NCI-H345 (cell line): ENCODE results near the gene CPOX.
"Not testable (repeated sequence)": the region's sequence is repeated elsewhere in the genome, so short reads cannot be mapped to it uniquely, and the experiment has no call there.

Source experiments
- DNase-seq: peaks from one replicate; lab custom pipeline; 2025; lab: John Stamatoyannopoulos, UW

CPOX gene

DNA sequence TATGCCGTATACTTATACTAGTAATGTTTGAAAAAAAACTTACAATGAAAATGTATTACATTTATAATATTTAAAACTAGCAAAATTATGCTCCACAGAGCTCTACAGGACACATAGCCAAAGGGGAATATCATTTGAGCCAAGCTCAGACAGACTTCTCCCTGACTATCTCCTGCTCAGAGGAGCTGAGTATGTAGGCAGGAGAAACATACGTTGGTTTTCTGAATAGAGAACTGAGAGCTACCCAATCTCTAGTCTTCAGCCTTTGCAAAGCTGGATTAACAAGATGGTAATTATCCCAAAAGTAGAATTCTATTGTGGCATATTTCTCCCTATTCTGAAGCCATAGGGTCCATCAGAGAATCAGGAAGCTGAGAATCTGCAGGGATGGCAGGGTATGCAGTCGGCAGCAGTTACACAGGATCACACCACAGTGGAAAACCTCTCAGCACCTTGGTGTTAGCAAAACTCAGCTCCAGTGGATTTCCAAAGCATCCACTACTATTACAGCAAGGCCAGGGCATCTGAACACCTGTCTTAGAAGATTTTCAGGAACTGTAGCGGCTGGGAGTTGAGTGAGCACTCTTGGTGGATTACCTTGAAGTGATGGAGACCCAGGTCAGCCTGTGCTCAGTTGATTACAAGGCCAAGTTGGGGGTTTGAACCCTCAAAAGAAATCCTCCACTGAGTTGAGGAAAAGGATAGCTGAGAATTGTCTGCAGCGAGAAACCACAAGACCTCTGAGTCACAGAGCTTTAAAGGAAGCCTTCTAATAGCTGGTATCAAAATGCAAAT, 31.5 kb downstream of the CPOX start:
- DNase-seq = no peak

DNA sequence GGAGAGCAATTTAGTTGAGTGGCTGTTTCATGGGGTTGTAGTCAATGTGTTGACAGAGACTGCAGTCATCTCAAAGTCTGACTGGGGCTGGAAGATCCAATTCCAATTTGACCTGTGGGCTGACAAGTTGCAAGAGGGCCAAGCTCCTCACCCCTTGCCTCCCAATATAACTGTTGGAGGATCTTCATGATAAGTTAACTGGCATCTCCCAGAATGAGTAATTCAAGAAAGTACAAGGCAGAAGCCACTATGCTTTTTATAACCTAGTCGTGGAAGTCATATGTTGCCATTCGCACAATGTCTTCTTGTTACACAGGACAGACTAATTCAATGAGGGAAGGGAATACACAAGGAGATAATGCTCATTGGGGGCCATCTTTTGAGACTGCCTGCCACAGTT, 32.5 kb downstream of the CPOX start:
- DNase-seq = no peak

DNA sequence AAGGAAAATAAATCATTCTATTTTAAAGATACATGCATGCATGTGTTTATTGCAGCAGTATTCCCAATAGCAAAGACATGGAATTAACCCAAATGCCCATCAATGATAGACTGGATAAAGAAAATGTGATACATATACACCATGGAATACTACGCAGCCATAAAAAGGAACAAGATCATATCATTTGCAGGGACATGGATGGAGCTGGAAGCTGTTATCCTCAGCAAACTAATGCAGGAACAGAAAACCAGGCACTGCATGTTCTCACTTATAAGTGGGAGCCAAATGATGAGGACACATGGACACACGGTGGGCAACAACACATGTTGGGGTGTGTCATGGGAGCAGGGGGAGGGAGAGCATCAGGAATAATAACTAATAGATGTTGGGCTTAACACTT, 33.6 kb downstream of the CPOX start:
- DNase-seq = not testable (repeated sequence)

DNA sequence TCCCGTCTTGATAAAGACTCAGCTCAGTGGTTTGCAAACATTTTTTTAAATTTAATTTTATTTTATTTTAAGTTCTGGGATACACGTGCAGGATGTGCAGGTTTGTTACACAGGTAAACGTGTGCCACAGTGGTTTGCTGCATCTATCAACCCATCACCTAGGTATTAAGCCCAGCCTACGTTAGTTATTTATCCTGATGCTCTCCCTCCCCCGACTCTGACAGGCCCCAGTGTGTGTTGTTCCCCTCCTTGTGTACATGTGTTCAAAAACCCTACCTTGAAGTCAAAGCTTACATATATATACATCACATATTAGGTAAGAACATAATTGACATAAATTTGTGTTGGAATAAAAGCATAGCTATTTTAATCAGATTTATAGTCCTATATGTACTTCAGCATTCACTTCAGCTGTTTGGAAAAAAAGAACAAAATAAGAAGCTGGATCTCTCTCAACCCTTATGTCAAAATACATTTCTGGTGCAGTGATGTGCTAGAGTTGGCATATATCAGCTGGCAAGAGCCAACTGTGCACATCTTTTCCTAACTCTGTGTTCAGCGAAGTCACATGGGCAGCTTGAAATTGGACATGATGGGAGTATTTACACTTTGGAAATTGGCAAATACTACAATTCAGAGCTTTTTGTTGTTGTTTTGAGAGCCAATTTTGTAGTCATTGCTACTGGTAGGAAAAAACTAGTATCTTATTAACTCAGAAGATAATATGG, 35.1 kb downstream of the CPOX start:
- DNase-seq = no peak

DNA sequence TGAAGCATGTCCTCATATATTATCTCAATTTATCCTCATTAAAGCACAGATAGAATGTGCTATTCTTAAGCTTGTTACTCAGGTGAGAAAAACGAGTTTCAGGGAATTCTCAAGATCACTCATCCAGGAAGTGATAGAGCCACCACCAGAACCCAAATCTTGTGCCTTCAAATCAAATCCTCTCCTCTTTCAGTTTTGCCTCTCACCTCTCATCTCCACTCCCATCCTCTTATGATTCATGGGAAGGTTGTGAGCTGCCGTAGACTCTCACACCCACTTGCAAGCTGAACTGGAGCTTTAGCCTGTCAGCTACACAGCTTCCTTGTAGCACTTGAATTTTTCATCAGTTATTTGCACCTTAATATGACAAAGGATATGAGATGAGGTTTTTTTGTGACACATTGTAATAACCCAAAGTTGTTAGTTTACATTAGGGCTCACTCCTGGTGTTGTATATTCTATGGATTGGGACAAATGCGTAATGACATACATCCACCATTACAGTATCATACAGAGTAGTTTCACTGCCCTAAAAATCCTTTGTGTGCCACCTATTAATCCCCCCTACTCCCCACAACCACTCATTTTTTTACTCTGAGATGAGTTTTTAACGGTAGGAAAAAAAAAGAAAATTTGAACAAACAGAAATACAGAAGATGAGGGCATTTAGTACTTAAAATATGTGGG, 35.9 kb downstream of the CPOX start:
- no peak for DNase-seq

DNA sequence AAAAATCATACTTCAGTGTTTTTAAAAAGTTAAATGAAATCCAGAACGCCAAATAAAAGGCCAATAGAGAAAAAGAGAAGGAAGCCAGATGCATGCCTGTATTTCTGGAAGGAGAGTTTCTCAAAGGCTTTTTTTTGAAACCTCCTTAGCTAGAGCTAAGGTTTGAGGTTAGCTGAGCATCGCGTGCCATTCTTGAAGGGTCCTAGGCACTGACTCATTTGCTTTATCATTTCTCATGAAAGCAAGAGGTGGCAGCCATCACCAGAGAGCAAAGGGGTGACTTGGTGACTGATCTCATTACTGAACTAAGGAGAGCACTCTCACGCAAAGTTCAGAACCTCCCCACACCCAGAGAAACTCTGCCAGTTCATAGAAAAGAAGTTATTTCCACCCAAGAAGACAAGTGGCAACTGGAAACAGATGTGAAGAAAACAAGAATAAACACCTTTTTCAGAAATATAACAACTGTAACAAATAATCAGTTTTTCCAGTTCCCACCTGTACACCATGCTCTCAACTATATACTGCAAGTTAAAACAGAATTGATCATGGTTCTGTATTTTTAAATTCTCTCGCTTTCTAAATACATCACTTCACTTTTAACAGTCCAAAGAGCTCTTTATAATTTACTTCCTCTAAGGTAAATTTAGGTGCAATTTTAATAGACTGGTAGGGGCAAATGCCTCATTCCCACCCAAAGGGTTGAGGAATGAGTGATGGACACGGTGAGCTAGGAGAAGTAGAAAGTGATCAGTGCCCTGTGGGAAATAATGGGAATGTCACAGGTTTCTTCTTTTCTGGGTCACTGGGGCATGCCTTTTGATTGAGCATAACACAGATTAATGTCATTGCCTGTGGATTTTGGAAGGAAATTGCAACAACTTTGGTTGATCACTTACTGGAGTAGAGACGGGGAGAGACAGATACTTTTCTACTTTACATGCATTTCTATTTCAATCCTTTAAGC, 37.0 kb downstream of the CPOX start:
- DNase-seq = no peak

- no peak for DNase-seq
Measured at GRCh38 chr3:98555025-98555379, 38.4 kb downstream of the CPOX start.

- no peak for DNase-seq
Measured at GRCh38 chr3:98554580-98554979, 38.8 kb downstream of the CPOX start.

DNA sequence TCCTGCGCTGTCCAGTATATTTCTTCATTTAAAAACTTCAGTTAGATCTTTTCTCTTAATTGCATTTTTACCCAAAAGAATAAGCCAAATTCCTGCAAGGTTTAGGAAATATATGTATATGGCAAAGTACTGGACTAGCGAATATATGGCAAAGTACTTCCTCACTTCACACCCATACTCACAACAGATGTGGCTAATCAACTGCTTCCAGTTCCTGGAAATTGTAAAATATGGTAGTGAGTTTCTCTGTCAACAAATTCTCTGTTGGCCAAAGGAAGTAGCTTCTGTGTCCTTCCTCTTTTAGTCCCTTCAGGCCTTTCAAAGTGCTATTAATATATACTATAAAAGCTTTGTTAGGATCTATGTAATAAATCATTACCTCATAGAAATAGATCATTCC, 39.7 kb downstream of the CPOX start:
- DNase-seq = no peak

DNA sequence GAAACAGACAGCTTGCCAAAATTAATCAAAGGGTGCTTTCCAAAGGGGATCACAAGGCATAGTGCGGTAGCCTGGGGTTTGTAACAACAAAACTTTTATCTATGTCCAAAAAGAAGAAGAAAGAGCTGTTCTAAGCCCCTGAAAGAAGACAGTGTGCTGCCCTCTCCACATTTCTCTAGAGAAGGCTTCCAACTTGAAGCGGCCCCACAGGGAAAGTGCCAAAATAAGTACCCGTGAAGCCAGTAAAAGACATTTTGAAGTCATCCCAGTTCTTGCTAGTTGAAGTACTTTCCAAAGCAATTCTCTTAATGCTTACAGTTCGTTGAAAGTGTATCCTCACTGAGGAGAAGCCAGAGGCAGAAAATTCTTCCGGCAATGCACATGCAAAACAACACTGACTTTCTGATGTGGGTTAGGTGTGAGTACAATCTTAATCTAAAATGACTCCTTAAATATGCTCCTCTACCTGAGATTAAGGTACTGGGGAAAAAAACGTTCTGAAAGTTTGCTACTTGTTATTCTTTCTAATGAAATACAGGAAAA, 40.3 kb downstream of the CPOX start:
- no peak for DNase-seq

DNA sequence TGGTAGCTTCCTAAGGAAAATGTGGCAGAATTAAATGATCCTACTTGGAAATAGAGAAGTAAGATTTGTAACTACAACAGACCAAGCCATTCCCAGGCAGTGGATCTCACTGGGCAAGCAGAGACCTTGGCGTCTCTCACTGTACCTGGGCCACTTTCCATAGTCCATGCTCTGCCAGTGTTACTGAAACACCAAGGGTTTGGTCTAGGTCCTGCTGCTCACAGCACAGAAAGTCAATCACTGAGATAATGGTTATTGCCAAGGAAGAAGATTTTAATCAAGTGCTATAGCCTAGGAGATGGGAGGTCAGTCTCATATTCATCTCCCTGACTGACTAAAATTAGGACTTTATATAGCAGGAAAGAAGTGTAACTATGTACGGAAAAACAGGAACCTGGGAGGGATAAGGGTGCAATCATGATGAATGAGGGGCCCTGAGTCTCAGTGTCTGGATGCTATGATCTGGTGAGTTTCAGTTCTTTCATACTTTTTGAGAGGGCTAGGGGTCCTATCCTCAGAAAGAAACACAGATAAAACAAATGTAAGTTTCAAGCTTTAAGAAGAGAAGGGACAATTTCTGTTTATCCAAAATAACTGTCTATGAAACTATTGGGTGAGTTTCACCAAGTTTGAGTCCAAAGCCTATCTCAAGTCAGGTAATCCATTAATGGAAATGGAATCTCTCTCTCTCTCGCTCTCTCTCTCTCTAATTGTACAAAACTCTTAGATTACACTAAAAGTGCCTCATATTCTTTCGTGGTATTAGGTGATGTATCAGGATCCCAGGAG, 41.0 kb downstream of the CPOX start:
- no peak for DNase-seq

DNA sequence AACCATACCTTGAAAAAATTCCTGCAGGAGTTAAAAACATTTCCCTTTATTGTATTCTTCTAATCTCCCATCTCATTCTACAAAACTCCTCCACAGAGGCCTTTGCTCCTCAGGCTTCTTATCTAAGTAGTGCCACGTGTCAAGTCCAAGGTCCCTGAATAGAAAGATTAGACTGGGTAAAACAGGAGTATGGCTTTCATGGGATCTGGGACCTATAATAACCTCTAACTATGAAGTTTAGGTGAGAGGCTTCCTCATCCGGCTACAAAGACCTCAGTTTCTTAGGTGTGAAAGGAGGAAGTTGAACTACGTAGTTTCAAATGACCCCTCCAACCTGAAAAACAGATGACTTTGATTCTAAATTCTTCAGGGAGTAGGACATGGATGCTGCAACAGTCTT, 41.7 kb downstream of the CPOX start:
- no peak for DNase-seq

DNA sequence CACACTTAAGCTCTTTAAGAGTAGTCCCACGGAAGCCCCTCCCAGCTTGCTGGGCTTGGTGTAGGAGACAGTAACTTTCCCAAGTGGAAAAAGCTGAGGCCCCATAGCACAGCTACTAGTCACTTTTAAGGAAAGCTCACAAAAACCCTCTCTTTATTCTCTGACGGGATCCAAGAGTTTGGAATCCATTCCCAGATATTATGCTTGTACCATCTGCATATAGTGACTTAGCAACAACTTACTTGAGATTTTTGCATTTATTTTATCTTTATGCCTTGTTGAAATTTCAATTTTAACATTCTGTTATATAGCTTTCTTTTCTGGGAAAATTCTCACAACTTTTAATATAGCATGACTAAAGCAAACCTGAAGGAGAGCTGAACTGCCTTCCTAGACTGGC, 42.2 kb downstream of the CPOX start:
- no peak for DNase-seq

GRCh38 chr3:98550833-98551232, 42.6 kb downstream of the CPOX start:
- no peak for DNase-seq

GRCh38 chr3:98548544-98548943, 44.9 kb downstream of the CPOX start:
- DNase-seq = no peak

DNA sequence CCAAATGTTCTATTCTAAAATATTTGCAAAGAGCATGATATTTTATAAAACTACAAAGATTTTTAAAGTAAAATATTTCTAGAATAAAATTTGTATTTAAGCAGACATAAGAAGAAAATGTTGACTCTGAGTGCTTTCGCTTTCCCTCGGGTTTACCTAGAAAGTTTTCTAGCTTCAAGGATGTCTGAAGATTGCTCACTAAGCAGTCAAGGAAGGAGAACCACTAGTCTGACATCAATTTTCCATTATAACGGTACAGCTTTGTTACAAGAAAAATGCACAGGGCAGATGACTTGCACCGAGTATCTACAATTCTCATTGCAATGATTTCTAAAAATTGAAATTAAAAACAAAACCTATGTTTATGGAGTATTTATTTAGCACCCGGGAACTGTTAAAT, 47.5 kb downstream of the CPOX start:
- no peak for DNase-seq

GRCh38 chr3:98542623-98543022, 50.8 kb downstream of the CPOX start:
- DNase-seq = no peak

- DNase-seq = no peak
Measured at GRCh38 chr3:98541695-98542094, 51.7 kb downstream of the CPOX start.

GRCh38 chr3:98540346-98540745, 53.1 kb downstream of the CPOX start:
- no peak for DNase-seq

GRCh38 chr3:98536456-98537017, 56.9 kb downstream of the CPOX start:
- no peak for DNase-seq

DNA sequence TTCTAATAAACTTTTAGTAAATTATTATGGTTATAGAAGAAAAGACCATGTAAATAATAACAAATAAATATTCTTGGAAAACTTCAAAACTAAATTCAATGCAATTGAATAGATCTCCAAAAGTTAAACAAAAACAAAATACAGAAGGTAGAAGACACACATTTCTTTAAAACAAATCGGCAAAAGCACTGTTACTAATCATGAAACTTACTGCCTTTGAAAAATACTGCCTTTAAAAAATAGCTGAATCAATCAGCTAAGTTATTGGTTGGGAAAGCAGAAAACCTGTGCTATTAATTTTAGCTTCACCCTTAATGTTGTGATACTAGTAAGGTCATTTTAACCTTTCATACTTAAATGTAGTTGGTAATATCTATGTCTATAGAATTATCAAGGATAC, 58.7 kb downstream of the CPOX start:
- no peak for DNase-seq
